ENCODE data around the gene OARD1.

The OARD1 gene

DNA sequence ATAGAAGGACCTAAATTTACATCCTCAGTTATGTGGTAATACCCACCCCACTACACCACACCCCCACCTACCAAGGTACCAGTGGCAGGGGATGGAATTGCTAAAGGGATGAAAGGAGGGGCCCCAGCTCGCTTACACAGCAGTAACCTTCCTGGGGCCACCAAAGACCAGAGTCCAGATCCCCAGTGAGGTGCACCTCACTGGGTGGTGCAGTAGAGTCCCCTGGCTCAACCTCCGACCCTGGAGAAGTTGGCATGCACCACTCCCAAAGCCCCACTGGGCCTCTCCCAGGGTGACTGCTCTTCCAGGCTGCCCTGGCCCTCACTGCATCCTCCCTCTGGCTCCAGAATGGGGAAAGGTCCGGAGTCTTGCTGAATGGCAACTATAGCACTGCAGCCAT, 34.0 kb downstream of the OARD1 start:
- H3K4me3 ChIP-seq (replicated peaks; ENCODE audit: low read depth, low read length), result no peak overlapping the region
- DNase-seq (ENCODE audit: extremely low read depth, low read depth), result no peak
- TF ChIP-seq, protein P1, sequence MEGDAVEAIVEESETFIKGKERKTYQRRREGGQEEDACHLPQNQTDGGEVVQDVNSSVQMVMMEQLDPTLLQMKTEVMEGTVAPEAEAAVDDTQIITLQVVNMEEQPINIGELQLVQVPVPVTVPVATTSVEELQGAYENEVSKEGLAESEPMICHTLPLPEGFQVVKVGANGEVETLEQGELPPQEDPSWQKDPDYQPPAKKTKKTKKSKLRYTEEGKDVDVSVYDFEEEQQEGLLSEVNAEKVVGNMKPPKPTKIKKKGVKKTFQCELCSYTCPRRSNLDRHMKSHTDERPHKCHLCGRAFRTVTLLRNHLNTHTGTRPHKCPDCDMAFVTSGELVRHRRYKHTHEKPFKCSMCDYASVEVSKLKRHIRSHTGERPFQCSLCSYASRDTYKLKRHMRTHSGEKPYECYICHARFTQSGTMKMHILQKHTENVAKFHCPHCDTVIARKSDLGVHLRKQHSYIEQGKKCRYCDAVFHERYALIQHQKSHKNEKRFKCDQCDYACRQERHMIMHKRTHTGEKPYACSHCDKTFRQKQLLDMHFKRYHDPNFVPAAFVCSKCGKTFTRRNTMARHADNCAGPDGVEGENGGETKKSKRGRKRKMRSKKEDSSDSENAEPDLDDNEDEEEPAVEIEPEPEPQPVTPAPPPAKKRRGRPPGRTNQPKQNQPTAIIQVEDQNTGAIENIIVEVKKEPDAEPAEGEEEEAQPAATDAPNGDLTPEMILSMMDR (IDR thresholded peaks at IDR 0.05; ENCODE audit: low read depth, low read length, missing control alignments), result no peak

GRCh38 chr6:41037107-41037900, 34.9 kb downstream of the OARD1 start:
- DNase-seq (ENCODE audit: extremely low read depth, low read depth), result no peak
- TF ChIP-seq, protein P1 (IDR thresholded peaks at IDR 0.05; ENCODE audit: low read depth, low read length, missing control alignments), result no peak
- no peak overlapping the region for H3K4me3 ChIP-seq (replicated peaks; ENCODE audit: low read depth, low read length)

- TF ChIP-seq, protein P1 (IDR thresholded peaks at IDR 0.05; ENCODE audit: low read depth, low read length, missing control alignments), result no peak
- H3K4me3 ChIP-seq (replicated peaks; ENCODE audit: low read depth, low read length), result no peak overlapping the region
- no peak for DNase-seq (ENCODE audit: extremely low read depth, low read depth)
Observed at GRCh38 chr6:41036601-41037000, 35.6 kb downstream of the OARD1 start.

DNA sequence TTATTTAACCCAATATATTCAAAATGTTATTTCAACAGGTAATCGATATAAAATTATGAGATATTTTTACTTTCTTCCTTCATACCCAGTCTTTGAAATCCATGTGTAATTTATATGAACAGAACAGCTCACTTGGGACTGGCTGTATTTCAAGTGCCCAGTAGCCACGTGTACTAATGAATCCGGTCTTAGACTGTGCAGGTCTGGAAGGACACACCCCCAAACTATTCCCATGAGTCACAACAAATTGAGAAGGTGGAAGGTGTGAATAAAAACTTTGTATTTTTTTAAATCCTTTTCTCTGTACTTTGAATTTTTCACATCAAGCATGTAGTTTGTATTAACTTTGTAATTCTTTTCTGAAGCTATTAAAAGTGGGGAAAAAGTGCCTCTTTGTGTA, 36.0 kb downstream of the OARD1 start:
- no peak for DNase-seq (ENCODE audit: extremely low read depth, low read depth)
- TF ChIP-seq, protein P1 (IDR thresholded peaks at IDR 0.05; ENCODE audit: low read depth, low read length, missing control alignments), result no peak
- no peak overlapping the region for H3K4me3 ChIP-seq (replicated peaks; ENCODE audit: low read depth, low read length)

DNA sequence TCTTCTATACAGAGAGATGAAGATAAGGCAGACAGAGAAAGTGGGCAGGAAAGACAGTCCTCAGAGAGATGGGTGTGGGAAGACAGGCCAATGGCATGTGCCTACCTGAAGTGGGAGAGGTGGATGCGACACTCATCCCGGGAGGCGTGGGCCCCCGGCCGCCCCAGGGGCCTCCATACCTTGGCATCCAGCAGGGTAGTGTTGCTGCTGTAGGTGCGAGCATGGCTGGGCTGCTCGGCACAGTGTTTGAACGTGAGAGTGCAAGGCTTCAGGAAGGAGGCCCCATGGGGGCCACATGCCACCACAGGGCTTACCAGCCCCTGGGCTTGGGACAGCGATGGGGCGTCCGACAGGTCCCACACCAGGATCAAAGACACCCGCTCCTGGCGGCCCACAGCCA, 38.4 kb downstream of the OARD1 start:
- TF ChIP-seq, protein P1 (IDR thresholded peaks at IDR 0.05; ENCODE audit: low read depth, low read length, missing control alignments), result no peak
- DNase-seq (ENCODE audit: extremely low read depth, low read depth), result no peak

GRCh38 chr6:41032830-41033229, 39.3 kb downstream of the OARD1 start:
- TF ChIP-seq, protein P1 (IDR thresholded peaks at IDR 0.05; ENCODE audit: low read depth, low read length, missing control alignments), result no peak
- no peak overlapping the region for H3K4me3 ChIP-seq (replicated peaks; ENCODE audit: low read depth, low read length)
- no peak for DNase-seq (ENCODE audit: extremely low read depth, low read depth)

More for the DNA sequence above, 38.4 kb downstream of the OARD1 start:
- no peak overlapping the region for H3K4me3 ChIP-seq (replicated peaks; ENCODE audit: low read depth, low read length)

Measured in HFF-Myc (cell line).